Ectodermal cell (in vitro differentiated cells): Measurements from ENCODE around the gene POMGNT2.
"Not testable (repeated sequence)": the region's sequence is repeated elsewhere in the genome, so short reads cannot be mapped to it uniquely, and the experiment has no call there.

ENCODE experiments used
- H3K27ac ChIP-seq: 2 replicates; pipeline ENCODE4 v1.7.0; 2013; ENCODE audit warnings: mild to moderate bottlenecking, low read depth, low read length; ENCODE audit not compliant: insufficient read depth, poor library complexity, severe bottlenecking
- H3K27me3 ChIP-seq: 2 replicates; pipeline ENCODE4 v1.7.0; 2013; ENCODE audit warnings: mild to moderate bottlenecking, low read length; ENCODE audit not compliant: insufficient read depth, control insufficient read depth, poor library complexity, severe bottlenecking
- H3K36me3 ChIP-seq: one replicate; pipeline ENCODE4 v1.7.0; 2013; ENCODE audit warnings: low read length; ENCODE audit not compliant: control insufficient read depth, insufficient read depth
- H3K4me1 ChIP-seq: one replicate; pipeline ENCODE4 v1.7.0; 2013; ENCODE audit warnings: low read length; ENCODE audit not compliant: control insufficient read depth, insufficient read depth
- H3K4me3 ChIP-seq: 2 replicates; pipeline ENCODE4 v1.7.0; 2013; ENCODE audit warnings: low read depth, low read length, control low read depth; ENCODE audit not compliant: insufficient read depth
- H3K9me3 ChIP-seq: 2 replicates; pipeline ENCODE4 v1.7.0; 2013; ENCODE audit warnings: mild to moderate bottlenecking, low read length, moderate library complexity; ENCODE audit not compliant: control insufficient read depth
- WGBS, 2 experiments: methylation state at CpG; one replicate each; pipeline ENCODE4 v1.1.7; 2013; ENCODE audit warnings: missing lambda C conversion rate in 2 of 2; 5-methylcytosine and 5-hydroxymethylcytosine counted together

The POMGNT2 gene

GRCh38 chr3:43046583-43046982, 59.3 kb downstream of the POMGNT2 start:
- no peaks in the 10 kb centered on the region for H3K27me3 ChIP-seq
- WGBS, 2 experiments: 58 to 71% methylated on average over 1 of the region's 1 CpG
- H3K9me3 ChIP-seq: no peaks in the 10 kb centered on the region
- no peak overlapping the region for H3K4me3 ChIP-seq
- H3K27ac ChIP-seq: no peak overlapping the region
- H3K36me3 ChIP-seq: no peaks in the 10 kb centered on the region
- H3K4me1 ChIP-seq: no peaks in the 10 kb centered on the region

GRCh38 chr3:43045079-43045478, 60.8 kb downstream of the POMGNT2 start:
- not testable (repeated sequence) for H3K36me3 ChIP-seq, H3K9me3 ChIP-seq, H3K27ac ChIP-seq, H3K4me1 ChIP-seq, H3K4me3 ChIP-seq, H3K27me3 ChIP-seq

GRCh38 chr3:43043793-43044192, 62.1 kb downstream of the POMGNT2 start:
- Histone ChIP-seq H3K36me3 (no peaks in the 10 kb centered on the region), H3K4me1 (no peaks in the 10 kb centered on the region), H3K27me3 (no peaks in the 10 kb centered on the region), H3K9me3 (no peaks in the 10 kb centered on the region), H3K4me3 (no peak overlapping the region), H3K27ac (no peak overlapping the region)
- WGBS, 2 experiments: 90 to 94% methylated on average over 2 of the region's 2 CpGs

GRCh38 chr3:43043071-43043766, 62.7 kb downstream of the POMGNT2 start:
- 92 to 94% methylated on average over 3 of the region's 3 CpGs for WGBS, 2 experiments
- H3K4me3 ChIP-seq: no peak overlapping the region
- no peaks in the 10 kb centered on the region for H3K36me3 ChIP-seq
- no peak overlapping the region for H3K27ac ChIP-seq
- no peaks in the 10 kb centered on the region for H3K27me3 ChIP-seq
- no peaks in the 10 kb centered on the region for H3K9me3 ChIP-seq
- H3K4me1 ChIP-seq: no peaks in the 10 kb centered on the region

GRCh38 chr3:43041517-43041916, 64.4 kb downstream of the POMGNT2 start:
- no peak overlapping the region for H3K4me3 ChIP-seq
- no peaks in the 10 kb centered on the region for H3K36me3 ChIP-seq
- no peaks in the 10 kb centered on the region for H3K27me3 ChIP-seq
- WGBS, 2 experiments: 88 to 93% methylated on average over 2 of the region's 2 CpGs
- no peak overlapping the region for H3K27ac ChIP-seq
- H3K4me1 ChIP-seq: no peaks in the 10 kb centered on the region
- no peaks in the 10 kb centered on the region for H3K9me3 ChIP-seq

- no peaks in the 10 kb centered on the region for H3K36me3 ChIP-seq
- WGBS, 2 experiments: 98% methylated on average over 5 to 7 of the region's 7 CpGs
- no peak overlapping the region for H3K27ac ChIP-seq
- no peaks in the 10 kb centered on the region for H3K27me3 ChIP-seq
- no peak overlapping the region for H3K4me3 ChIP-seq
- no peaks in the 10 kb centered on the region for H3K4me1 ChIP-seq
- no peaks in the 10 kb centered on the region for H3K9me3 ChIP-seq
These were observed 67.9 kb downstream of the POMGNT2 start for GRCh38 chr3:43038010-43038409.

GRCh38 chr3:43036621-43037423, 69.1 kb downstream of the POMGNT2 start:
- H3K4me3 ChIP-seq: no peak overlapping the region
- no peaks in the 10 kb centered on the region for H3K27me3 ChIP-seq
- WGBS, 2 experiments: 92 to 93% methylated on average over 9 of the region's 9 CpGs
- no peaks in the 10 kb centered on the region for H3K36me3 ChIP-seq
- no peak overlapping the region for H3K27ac ChIP-seq
- H3K4me1 ChIP-seq: no peaks in the 10 kb centered on the region
- H3K9me3 ChIP-seq: no peaks in the 10 kb centered on the region

- H3K4me1 ChIP-seq: no peaks in the 10 kb centered on the region
- H3K36me3 ChIP-seq: no peaks in the 10 kb centered on the region
- no peaks in the 10 kb centered on the region for H3K9me3 ChIP-seq
- no peak overlapping the region for H3K27ac ChIP-seq
- no peak overlapping the region for H3K4me3 ChIP-seq
- H3K27me3 ChIP-seq: no peaks in the 10 kb centered on the region
- WGBS, 2 experiments: 81 to 85% methylated on average over 5 of the region's 5 CpGs
These were observed 70.0 kb downstream of the POMGNT2 start for GRCh38 chr3:43035801-43036365.

- H3K4me3 ChIP-seq: no peak overlapping the region
- H3K4me1 ChIP-seq: no peaks in the 10 kb centered on the region
- H3K9me3 ChIP-seq: no peaks in the 10 kb centered on the region
- H3K36me3 ChIP-seq: no peaks in the 10 kb centered on the region
- WGBS, 2 experiments: 88 to 91% methylated on average over 4 of the region's 4 CpGs
- H3K27ac ChIP-seq: no peak overlapping the region
- H3K27me3 ChIP-seq: no peaks in the 10 kb centered on the region
These were observed 71.0 kb downstream of the POMGNT2 start for GRCh38 chr3:43034911-43035310.

GRCh38 chr3:43034200-43034599, 71.7 kb downstream of the POMGNT2 start:
- Histone ChIP-seq H3K36me3 (no peaks in the 10 kb centered on the region), H3K27me3 (no peaks in the 10 kb centered on the region), H3K4me3 (no peak overlapping the region), H3K9me3 (no peaks in the 10 kb centered on the region), H3K4me1 (no peaks in the 10 kb centered on the region), H3K27ac (no peak overlapping the region)
- WGBS, 2 experiments: 85 to 88% methylated on average over 4 of the region's 4 CpGs
